Mesenteric fat pad (tissue), 1 donor: ENCODE measurements around the gene RBBP5. TPM values are rescaled to one million over a fixed set of nuclear protein-coding genes. Genes with fewer than 3 reads are reported as not detected.

Experiments
- DNase-seq: peaks from one replicate; pipeline ENCODE4 v3.0.0-alpha.2; 2020; ENCODE audit warnings: low spot score
- total RNA-seq: library from RNA; stranded (reverse); fragmentation: NEBNext Ultra II Directional; extraction: Animal tissue kit (Norgen Biotek cat#: 25700); gene quantifications from one replicate; pipeline ENCODE4 v1.2.1, GENCODE V29; 2021
- donor health status: DM: yes; HTN: yes; CAD: no.

The RBBP5 gene
- total RNA-seq, 1 donor from 2014 or later = 9.8 TPM

DNA sequence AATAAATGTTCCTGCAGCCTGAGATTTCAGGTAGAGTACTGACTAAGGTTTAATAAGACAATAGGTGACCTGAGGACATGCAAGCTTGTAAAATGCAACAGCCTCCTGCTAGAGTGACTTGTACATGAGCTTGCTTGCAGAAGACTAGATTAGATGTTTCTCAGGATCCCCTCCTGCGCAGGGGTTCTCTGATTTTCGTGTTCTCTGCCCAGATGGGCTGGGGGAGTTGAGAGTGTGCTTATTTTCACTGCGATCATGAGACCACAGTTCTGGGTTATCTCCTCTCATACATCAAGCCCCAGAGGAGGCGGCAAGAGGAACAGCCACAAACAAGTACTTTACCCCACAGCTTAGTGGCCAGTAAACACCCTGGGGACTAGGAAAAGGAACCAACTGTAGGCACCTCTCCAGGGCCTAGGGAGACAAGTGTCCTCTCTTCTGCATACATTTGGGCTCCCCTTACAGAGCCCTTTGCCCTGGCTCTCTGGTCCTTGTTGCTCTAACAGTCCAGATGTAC, 45.5 kb downstream of the RBBP5 start:
- DNase-seq = no peak

DNA sequence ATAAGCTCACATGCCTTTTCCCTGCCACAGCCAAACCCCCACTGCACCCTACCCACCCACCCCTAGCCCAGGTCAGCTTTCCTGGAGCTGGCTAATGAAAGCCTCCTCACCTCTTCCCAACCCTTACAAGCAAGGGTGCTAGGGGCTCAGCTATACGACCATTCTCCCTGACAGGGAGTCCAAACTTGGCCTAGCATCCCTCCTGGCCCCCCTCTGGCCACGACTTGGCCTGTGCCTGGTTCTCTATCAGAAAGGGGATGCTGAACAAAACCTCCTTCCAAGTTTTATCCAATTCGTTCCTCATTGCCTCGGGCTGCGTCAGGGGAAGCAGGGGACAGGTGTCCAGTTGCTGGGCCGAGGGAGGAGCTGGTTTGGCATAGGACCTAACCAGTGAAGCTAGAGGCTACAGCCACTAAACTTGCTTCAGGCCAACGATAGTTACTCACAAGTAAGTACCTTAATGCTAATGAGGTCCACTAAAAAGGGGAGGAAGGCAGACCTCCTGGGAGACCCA, 46.1 kb downstream of the RBBP5 start:
- DNase-seq = no peak

DNA sequence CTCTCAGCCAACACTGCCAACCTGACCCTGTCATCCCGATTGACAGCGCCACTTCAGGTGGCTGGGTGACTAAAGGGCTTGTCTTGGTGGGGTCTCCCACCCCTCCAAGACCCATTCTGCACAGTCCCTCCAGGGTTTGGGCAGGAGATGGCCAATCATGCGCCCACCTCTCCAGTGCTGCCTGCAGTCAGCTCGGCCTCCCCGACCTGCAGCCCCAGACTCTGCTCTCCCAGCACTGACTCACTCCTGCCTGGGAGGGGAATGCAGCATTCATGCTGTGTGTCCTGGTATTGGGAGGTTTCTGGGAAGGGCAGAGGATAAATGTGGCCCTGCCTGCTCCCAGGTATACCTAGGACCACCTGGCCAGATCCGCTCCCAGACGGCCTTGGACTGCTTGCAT, 47.3 kb downstream of the RBBP5 start:
- no peak for DNase-seq

DNA sequence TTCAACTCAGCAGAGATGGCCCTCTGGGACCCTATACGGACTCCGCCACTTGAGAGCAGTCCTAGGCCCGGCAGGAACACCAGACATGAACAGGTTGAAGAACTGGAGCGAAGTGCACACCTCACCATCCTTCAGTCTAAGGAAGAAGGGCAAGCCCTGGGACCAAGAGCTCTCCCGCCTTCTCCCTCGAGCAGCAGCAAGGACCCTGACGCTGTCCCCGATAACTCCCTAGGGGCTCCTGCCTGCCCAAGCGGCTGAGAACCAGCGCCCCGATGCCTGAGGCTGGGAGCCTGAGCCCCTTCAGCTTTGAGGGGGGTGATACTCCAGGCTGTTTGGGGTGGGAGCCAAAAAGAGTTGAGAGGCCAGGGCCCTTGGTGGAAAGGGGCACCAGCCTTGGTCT, 47.7 kb downstream of the RBBP5 start:
- DNase-seq = no peak

DNA sequence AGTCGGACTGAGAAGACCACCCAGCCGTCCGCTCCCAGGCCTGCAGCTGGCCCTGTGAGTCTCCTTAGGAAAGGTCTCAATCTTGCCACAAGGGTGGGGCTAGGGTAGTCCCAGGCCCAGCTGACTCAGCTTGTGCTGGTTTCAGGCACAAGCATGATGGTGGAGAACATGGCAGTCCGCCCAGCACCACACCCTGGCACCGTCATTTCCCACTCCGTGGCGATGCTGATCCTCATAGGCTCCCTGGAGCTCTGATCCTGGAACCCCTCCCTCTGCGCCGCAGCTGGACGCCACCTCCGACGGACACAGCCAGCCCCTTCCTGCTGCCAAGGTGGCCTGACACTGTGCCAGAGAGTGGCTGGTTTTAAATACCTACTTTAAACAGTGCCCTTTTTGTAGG, 48.3 kb downstream of the RBBP5 start:
- DNase-seq = no peak

DNA sequence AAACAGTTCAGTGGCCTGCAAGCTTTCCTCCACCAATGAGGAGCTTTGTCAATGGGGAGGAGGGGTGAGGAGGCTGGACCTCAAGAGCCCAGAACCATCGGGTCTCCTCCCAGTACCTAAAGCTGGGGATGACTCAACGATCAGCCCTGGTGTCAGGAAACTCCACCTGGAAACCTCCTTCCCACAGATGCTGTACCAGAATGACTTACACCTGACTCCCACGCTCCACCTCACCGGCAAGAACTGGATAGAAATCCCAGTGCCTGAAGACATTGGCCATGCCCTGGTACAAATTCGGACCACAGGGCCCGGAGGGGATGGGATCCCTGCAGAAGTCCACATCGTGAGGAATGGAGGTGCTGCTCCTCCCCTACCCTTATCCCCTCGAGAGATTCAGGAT, 48.9 kb downstream of the RBBP5 start:
- DNase-seq = no peak

DNA sequence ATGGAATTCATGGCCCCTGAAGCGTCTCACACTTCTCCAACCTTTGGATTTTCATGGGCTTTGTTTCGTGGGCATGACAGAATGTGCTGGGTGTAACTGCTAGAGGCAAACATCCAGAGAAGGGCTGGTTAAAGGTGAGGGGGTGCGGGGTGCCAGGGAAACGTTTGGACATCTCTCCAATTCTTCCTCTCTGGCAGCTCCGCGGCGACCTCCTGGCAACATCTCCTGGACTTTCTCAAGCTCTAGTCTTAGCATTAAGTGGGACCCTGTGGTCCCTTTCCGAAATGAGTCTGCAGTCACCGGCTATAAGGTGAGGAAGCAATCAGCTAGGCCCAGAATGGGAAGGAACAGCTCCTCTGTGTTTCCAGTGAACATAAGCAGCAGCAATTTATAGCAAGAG, 49.5 kb downstream of the RBBP5 start:
- DNase-seq = no peak

DNA sequence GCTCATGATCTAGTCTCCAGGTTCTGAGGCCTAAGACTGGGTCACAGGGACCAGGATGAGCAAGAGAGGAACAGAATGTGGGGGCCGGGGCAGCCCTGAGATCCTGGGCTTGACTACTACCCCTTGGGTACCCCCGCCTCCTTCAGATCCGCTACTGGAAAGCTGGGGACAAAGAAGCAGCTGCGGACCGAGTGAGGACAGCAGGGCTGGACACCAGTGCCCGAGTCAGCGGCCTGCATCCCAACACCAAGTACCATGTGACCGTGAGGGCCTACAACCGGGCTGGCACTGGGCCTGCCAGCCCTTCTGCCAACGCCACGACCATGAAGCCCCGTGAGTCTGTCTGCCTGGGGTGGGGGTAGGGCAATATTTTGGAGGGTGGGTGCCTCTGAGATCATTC, 50.0 kb downstream of the RBBP5 start:
- peak; percentile 57 for DNase-seq

DNA sequence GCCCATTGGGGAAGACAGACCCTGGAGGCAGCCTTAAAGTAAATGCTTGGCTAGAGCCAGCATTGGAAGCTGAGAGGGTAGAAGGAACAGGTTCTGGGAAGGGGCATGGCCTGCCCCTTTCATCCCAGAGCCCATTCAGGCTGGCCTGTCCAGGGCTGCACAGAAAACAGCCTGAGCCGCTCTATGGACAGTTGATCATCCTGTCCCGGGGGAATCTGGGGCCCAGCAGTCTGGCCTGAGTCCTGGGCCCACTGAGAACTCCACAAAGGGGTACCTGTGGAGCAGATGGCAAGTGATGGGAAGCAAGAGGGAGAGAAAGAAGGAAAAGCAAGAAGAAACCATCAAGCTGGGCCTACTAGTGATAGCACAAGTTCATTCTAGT, 50.8 kb downstream of the RBBP5 start:
- no peak for DNase-seq

DNA sequence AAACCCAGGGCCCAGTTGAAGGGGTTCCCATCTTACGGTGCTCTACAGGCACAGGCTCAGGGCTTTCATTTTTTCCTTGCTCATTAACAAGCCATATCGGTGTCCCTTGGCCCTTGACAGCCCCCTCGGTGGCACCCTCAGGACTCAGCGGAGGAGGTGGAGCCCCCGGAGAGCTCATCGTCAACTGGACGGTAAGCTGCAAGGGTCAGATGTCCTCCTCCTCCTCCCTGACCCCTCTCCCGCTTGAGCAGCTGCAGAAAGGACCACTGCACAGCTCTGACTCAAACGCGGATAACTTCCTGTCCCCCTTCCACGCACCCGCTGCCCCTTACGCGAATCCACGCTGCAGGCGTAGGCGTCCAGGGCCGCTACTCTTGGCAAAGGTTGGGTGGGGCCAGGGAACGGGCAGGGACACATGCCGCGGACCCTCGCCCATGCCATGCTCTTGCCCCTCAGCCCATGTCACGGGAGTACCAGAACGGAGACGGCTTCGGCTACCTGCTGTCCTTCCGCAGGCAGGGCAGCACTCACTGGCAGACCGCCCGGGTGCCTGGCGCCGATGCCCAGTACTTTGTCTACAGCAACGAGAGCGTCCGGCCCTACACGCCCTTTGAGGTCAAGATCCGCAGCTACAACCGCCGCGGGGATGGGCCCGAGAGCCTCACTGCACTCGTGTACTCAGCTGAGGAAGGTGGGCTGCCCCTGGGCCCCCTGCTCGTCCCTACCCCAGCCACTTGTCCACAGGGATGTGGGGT, 52.2 kb downstream of the RBBP5 start:
- peak; percentile 89 for DNase-seq

DNA sequence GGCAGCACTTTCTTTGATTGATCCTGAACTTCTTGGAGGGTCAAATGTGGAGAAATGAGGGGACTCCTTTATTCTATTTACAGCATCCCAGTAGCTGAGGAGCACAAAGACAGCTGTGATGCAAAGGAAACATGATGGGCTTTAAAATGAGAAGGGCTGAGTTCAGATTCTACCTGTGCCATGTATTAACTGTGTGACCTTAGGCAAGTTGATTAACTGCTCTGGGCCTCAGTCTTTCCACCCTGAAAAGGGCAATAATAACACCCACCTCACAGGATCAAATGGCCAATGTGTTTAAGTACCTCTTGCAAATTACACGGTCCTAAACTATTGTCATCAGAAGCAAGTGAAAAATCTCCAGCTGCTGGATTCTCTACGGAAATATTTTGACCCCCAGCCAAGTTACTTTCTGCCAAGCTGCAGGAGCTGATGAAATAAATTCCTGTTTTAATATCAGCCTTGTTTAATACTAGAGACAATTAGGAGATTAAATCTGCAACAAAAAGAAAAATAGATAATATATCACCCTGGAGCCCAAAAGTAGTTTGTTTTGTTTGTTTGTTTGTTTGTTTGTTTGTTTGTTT, 53.2 kb downstream of the RBBP5 start:
- DNase-seq = no peak

DNA sequence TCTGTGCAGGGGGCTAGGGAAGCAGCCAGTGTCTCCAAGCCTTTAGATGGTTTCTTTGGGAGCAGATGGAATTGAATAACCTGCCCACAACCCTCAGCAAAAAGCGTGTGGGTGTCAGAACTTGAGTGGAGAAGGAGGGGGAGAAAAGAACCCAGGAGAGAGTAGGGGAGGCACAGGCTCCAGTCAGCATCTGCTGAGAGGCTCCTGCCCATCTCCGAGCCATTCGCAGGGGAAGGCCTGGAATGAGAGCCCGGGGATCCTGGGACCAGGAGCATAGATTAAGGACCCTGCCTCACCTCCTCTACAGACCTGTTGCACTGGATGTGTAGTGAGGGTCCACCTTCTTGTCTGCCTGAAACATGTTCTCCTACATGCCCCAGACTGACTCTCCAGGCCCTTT, 53.8 kb downstream of the RBBP5 start:
- DNase-seq = peak; percentile 82

DNA sequence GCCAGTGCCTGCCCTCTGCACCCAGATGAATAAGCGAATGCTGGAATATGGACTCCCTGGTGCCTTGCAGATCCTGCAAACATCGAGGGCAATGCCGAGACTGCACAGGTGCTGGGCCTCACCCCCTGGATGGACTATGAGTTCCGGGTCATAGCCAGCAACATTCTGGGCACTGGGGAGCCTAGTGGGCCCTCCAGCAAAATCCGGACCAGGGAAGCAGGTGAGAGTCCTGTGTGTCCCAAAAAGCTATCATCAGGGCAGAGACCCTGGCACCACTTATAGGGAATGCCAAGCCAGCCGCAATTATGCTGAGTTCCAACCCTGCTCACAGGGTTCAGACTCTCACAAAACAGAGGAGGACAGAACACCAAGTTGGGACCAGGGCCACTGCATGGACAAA, 54.7 kb downstream of the RBBP5 start:
- peak; percentile 47 for DNase-seq

DNA sequence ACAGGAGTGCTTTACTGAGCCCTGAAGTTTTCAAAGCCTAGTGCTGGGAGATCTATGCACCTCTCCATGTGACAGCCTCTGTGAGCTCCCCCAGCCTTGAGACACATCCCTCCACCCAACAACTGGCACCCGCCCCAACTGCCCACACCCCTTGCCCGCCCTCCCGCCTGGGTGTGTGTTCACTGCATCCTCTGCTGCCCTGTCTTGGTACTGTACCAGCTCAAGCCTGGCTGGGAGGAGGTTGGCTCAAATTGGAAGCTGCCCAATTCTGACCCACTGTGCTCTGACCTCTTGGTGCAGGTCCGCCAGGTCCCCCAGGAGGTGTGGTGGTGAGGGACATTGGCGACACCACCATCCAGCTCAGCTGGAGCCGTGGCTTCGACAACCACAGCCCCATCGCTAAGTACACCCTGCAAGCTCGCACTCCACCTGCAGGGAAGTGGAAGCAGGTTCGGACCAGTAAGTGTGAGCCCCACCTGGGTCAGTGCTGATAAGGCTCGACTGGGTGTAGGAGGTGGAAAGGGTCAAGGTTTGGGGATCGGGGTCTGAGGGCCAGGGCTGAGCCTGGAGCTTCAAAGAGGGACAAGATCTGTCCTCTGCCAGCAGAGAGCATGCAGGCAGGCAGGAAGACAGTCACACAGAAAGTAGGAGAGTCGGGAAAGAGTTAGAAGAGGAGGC, 55.5 kb downstream of the RBBP5 start:
- peak; percentile 68 for DNase-seq

DNA sequence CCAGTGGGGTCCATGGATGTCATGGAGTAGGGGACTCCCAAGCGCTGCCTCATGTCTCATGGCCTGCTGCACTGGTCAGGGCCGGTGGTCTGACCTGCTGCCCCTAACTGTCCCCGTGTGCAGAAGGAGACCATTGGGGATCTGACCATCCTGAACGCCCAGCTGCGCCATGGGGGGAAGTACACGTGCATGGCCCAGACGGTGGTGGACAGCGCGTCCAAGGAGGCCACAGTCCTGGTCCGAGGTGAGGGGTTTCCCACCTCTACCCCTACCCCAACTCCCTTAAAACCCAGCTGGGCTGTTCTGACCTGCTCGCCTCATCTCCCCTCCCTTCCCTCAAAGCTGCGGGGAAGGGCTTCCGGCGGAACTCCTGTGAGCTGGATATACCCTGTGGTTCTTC, 56.1 kb downstream of the RBBP5 start:
- peak; percentile 57 for DNase-seq

DNA sequence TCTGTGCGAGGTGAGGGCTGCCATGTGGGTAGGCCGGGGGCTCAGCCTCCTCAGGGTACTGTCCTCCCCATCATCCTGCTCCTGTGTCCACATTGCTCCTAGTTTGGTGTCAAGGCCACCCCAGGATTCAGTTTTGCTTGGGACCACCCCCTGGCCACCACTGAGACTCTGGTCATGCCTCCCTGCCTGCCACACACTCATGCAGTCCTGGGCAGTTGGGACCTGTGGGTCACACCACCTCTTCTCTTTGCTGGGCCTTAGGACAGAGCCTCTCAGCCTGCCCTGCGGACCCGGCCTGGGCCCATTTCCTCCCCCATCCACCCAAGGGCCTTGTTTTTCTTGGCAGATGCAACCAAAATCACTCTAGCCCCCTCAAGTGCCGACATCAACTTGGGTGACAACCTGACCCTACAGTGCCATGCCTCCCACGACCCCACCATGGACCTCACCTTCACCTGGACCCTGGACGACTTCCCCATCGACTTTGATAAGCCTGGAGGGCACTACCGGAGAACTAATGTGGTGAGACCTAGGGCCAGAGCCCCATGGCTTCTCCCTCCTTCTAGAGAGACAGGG, 56.9 kb downstream of the RBBP5 start:
- peak; percentile 74 for DNase-seq

DNA sequence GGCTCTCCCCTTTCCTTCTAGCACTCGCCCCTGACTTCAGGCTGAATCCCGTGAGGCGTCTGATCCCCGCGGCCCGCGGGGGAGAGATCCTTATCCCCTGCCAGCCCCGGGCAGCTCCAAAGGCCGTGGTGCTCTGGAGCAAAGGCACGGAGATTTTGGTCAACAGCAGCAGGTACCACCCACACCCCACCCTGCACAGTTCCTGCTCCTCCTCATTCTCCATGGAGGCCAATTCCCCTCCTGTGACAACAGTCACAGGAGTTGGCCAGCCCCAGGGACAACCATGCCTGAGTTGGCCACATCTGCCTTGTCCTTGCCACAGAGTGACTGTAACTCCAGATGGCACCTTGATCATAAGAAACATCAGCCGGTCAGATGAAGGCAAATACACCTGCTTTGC, 57.5 kb downstream of the RBBP5 start:
- peak; percentile 64 for DNase-seq

DNA sequence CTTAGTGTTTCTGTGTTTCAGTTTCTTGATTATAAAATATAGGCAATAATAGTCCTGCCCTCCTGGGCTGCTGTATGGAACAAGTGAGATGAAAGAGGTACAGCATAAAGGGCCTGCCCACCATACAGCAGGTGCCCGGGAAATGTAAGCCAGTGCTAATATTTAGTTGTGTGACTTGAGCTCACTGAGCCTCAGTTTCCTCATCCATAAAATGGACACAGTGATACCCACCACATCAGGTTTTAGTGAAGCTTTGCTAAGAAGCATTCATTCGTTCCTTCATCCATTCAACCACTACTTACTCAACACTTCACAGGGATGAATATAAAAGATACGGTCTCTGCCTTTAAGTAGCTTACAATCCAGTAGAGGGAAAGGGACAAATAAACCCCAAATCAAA, 58.9 kb downstream of the RBBP5 start:
- DNase-seq = no peak

DNA sequence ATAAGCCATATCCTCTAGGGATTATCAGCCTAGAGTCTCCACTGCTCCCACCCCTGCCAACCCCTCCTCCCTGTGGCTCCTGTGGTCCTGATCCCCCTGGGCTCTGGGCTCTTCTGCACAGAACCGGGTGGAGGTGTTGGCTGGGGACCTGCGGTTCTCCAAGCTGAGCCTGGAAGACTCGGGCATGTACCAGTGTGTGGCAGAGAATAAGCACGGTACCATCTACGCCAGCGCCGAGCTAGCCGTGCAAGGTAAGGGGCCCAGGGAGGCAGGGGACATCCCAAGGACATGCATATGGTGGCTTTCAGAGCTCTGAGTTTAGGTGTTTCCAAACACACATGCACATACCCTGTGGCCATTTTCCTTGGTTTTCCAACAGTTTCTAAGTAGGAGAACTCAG, 59.5 kb downstream of the RBBP5 start:
- no peak for DNase-seq

DNA sequence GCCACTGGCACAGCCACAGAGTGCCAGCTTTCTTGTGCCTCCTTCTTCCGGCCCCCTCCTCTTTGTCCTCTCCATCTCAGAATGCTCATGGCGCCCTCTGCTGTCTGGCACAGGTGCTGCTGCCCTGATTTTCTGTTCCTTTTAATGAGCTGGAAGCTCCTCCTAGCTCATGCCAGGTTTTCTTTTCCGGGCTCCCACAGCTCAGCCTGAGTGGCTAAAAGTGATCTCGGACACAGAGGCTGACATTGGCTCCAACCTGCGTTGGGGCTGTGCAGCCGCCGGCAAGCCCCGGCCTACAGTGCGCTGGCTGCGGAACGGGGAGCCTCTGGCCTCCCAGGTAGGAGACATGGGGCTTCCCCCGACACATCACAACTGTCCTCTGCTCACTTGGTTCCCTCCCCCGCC, 60.1 kb downstream of the RBBP5 start:
- no peak for DNase-seq

DNA sequence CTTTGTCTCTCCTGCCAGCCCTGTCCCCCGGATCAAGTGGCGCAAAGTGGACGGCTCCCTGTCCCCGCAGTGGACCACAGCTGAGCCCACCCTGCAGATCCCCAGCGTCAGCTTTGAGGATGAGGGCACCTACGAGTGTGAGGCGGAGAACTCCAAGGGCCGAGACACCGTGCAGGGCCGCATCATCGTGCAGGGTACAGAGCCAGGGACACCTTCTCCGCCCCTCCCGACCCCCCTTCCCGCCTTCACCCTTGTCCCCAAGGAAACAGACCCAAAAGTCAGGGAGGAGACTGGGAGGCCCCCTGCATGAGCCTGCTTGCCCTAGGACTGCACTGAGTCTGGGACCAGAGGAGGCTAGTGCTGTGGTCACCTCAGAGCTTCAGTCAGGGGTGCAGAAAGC, 60.6 kb downstream of the RBBP5 start:
- no peak for DNase-seq

DNA sequence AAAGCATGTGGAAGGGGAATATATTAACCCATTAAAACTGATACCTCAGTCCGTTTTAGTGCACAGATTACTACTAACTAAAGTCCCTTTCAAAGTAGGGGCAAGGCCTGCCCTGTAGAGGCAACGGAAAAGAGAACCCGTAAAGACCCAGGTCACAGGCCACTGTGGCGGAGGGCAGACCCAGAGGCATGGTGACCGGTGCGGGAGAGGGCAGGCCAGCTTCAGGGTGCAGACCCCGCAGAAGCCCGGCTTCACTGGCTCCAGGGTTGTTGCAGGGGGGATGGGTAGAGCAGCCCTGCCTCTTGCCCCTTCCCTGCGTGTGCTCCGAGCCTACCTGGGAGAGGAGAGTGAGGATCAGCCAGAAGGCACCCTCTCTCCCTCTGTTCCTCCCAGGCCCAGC, 61.0 kb downstream of the RBBP5 start:
- no peak for DNase-seq
